OCI-LY7 (cell line): Measurements from ENCODE around the gene PANX3.

Source experiments
- EZH2phosphoT487 ChIP-seq: fragments of 200-600 bp; sonication (generic); IDR thresholded peaks from 2 replicates; pipeline ENCODE4 v1.6.1; 2018; ENCODE audit warnings: low read depth, borderline replicate concordance, mild to moderate bottlenecking, mixed run types, antibody characterized with exemption, low read length, moderate library complexity, mixed read lengths
- TF ChIP-seq, protein P1 (sequence below): fragments of 200-600 bp; sonication (generic); conservative IDR thresholded peaks from 2 replicates; pipeline ENCODE4 v1.5.1; 2014; ENCODE audit warnings: mild to moderate bottlenecking, antibody characterized with exemption, low read length, moderate library complexity, mixed read lengths

GRCh38 chr11:124648610-124649009 lies 37.4 kb downstream of the PANX3 start:
- TF ChIP-seq, protein P1, sequence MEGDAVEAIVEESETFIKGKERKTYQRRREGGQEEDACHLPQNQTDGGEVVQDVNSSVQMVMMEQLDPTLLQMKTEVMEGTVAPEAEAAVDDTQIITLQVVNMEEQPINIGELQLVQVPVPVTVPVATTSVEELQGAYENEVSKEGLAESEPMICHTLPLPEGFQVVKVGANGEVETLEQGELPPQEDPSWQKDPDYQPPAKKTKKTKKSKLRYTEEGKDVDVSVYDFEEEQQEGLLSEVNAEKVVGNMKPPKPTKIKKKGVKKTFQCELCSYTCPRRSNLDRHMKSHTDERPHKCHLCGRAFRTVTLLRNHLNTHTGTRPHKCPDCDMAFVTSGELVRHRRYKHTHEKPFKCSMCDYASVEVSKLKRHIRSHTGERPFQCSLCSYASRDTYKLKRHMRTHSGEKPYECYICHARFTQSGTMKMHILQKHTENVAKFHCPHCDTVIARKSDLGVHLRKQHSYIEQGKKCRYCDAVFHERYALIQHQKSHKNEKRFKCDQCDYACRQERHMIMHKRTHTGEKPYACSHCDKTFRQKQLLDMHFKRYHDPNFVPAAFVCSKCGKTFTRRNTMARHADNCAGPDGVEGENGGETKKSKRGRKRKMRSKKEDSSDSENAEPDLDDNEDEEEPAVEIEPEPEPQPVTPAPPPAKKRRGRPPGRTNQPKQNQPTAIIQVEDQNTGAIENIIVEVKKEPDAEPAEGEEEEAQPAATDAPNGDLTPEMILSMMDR: no peak
- TF ChIP-seq EZH2phosphoT487: no peak
